ENCODE results near the gene LRMDA.

GRCh38 chr10:75466886-75467285 is 35.5 kb downstream of the LRMDA start:
- TF ChIP-seq CTCF (IDR thresholded peaks at IDR 0.05) (no peak), POLR2A (IDR thresholded peaks at IDR 0.05; ENCODE audit: low read length) (no peak), EP300 (IDR thresholded peaks at IDR 0.05) (no peak), MYC (IDR thresholded peaks at IDR 0.05; ENCODE audit: borderline replicate concordance, low read length) (no peak), ESRRA (IDR thresholded peaks at IDR 0.05; ENCODE audit: borderline replicate concordance, low read length) (no peak), RAD21 (conservative IDR thresholded peaks at IDR 0.05 in 1 of 2, IDR thresholded peaks at IDR 0.05 in 1 of 2) (no peak), RARB (CRISPR knock-in tag; IDR thresholded peaks at IDR 0.05) (no peak), ELK1 (IDR thresholded peaks at IDR 0.05; ENCODE audit: low read depth, low read length) (no peak), REST (IDR thresholded peaks at IDR 0.05) (no peak), RFX5 (IDR thresholded peaks at IDR 0.05) (no peak)

All from A549 (cell line).